SK-N-SH (cell line): ENCODE results near the gene GCH1.

ENCODE experiments used
- FOSL2 ChIP-seq: IDR thresholded peaks from 2 replicates; pipeline ENCODE4 v1.4.0; 2012; ENCODE audit warnings: low read depth, mild to moderate bottlenecking, moderate library complexity, borderline replicate concordance
- POLR2AphosphoS5 ChIP-seq: IDR thresholded peaks from 2 replicates; pipeline ENCODE4 v1.6.1; 2012; ENCODE audit warnings: low read depth, low read length
- RXRA ChIP-seq: IDR thresholded peaks from 2 replicates; pipeline ENCODE4 v1.4.0; 2012; ENCODE audit warnings: low read depth, mild to moderate bottlenecking, borderline replicate concordance
- YY1 ChIP-seq: IDR thresholded peaks from 2 replicates; pipeline ENCODE4 v1.4.0; 2012; ENCODE audit warnings: low read depth, mild to moderate bottlenecking
- TF ChIP-seq, protein P1 (sequence below): IDR thresholded peaks from 2 replicates; pipeline ENCODE4 v1.6.1; 2012; ENCODE audit warnings: mild to moderate bottlenecking, low read depth, low read length, moderate library complexity
- TF ChIP-seq, protein P2 (sequence below): IDR thresholded peaks from 2 replicates; pipeline ENCODE4 v1.4.0; 2012; ENCODE audit warnings: low read depth
- TF ChIP-seq, protein P3 (sequence below): fragments of 150-350 bp; IDR thresholded peaks from 2 replicates; pipeline ENCODE4 v1.6.1; 2017; ENCODE audit warnings: antibody characterized with exemption, low read length, low read depth, borderline replicate concordance
- TF ChIP-seq, protein P4 (sequence below): IDR thresholded peaks from 2 replicates; pipeline ENCODE4 v1.4.0; 2012; ENCODE audit warnings: low read depth, borderline replicate concordance
- TF ChIP-seq, protein P5 (sequence below): fragments of 200-600 bp; sonication (generic); IDR thresholded peaks from 2 replicates; pipeline ENCODE4 v1.6.1; 2017; ENCODE audit warnings: antibody characterized with exemption, mild to moderate bottlenecking, moderate library complexity

DNA sequence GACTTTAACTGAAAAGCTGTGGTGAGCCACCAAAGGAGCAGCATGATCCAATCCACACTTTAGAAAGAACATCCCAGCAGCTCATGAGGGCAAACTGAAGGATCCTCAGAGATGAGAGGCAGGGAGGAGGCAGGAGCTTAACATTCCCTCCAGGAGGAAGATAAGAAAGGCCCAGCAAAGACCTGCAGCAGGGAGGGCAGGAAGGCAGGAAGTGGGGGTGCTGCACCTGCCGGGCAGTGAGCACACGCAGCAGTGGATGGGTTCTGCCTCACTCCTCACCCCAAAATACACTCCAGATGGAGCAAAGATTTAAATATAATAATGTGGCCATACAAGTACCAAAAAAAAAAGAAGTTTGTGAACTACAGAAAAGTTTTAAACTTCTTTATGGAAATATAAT, 48.4 kb downstream of the GCH1 start:
- TF ChIP-seq, protein P1, sequence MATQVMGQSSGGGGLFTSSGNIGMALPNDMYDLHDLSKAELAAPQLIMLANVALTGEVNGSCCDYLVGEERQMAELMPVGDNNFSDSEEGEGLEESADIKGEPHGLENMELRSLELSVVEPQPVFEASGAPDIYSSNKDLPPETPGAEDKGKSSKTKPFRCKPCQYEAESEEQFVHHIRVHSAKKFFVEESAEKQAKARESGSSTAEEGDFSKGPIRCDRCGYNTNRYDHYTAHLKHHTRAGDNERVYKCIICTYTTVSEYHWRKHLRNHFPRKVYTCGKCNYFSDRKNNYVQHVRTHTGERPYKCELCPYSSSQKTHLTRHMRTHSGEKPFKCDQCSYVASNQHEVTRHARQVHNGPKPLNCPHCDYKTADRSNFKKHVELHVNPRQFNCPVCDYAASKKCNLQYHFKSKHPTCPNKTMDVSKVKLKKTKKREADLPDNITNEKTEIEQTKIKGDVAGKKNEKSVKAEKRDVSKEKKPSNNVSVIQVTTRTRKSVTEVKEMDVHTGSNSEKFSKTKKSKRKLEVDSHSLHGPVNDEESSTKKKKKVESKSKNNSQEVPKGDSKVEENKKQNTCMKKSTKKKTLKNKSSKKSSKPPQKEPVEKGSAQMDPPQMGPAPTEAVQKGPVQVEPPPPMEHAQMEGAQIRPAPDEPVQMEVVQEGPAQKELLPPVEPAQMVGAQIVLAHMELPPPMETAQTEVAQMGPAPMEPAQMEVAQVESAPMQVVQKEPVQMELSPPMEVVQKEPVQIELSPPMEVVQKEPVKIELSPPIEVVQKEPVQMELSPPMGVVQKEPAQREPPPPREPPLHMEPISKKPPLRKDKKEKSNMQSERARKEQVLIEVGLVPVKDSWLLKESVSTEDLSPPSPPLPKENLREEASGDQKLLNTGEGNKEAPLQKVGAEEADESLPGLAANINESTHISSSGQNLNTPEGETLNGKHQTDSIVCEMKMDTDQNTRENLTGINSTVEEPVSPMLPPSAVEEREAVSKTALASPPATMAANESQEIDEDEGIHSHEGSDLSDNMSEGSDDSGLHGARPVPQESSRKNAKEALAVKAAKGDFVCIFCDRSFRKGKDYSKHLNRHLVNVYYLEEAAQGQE, result no peak
- TF ChIP-seq POLR2AphosphoS5, result no peak
- TF ChIP-seq, protein P2, sequence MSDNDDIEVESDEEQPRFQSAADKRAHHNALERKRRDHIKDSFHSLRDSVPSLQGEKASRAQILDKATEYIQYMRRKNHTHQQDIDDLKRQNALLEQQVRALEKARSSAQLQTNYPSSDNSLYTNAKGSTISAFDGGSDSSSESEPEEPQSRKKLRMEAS, result no peak
- TF ChIP-seq, protein P3, sequence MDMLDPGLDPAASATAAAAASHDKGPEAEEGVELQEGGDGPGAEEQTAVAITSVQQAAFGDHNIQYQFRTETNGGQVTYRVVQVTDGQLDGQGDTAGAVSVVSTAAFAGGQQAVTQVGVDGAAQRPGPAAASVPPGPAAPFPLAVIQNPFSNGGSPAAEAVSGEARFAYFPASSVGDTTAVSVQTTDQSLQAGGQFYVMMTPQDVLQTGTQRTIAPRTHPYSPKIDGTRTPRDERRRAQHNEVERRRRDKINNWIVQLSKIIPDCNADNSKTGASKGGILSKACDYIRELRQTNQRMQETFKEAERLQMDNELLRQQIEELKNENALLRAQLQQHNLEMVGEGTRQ, result no peak
- TF ChIP-seq RXRA, result no peak
- TF ChIP-seq, protein P4, sequence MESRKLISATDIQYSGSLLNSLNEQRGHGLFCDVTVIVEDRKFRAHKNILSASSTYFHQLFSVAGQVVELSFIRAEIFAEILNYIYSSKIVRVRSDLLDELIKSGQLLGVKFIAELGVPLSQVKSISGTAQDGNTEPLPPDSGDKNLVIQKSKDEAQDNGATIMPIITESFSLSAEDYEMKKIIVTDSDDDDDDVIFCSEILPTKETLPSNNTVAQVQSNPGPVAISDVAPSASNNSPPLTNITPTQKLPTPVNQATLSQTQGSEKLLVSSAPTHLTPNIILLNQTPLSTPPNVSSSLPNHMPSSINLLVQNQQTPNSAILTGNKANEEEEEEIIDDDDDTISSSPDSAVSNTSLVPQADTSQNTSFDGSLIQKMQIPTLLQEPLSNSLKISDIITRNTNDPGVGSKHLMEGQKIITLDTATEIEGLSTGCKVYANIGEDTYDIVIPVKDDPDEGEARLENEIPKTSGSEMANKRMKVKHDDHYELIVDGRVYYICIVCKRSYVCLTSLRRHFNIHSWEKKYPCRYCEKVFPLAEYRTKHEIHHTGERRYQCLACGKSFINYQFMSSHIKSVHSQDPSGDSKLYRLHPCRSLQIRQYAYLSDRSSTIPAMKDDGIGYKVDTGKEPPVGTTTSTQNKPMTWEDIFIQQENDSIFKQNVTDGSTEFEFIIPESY, result no peak
- TF ChIP-seq, protein P5, sequence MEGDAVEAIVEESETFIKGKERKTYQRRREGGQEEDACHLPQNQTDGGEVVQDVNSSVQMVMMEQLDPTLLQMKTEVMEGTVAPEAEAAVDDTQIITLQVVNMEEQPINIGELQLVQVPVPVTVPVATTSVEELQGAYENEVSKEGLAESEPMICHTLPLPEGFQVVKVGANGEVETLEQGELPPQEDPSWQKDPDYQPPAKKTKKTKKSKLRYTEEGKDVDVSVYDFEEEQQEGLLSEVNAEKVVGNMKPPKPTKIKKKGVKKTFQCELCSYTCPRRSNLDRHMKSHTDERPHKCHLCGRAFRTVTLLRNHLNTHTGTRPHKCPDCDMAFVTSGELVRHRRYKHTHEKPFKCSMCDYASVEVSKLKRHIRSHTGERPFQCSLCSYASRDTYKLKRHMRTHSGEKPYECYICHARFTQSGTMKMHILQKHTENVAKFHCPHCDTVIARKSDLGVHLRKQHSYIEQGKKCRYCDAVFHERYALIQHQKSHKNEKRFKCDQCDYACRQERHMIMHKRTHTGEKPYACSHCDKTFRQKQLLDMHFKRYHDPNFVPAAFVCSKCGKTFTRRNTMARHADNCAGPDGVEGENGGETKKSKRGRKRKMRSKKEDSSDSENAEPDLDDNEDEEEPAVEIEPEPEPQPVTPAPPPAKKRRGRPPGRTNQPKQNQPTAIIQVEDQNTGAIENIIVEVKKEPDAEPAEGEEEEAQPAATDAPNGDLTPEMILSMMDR, result no peak
- TF ChIP-seq YY1, result no peak
- TF ChIP-seq FOSL2, result no peak
